Fibroblast of villous mesenchyme (primary cell): ENCODE measurements around the gene SLC5A6. TPM values are rescaled to one million over a fixed set of nuclear protein-coding genes. Genes with fewer than 3 reads are reported as not detected.

Source experiments
- DNase-seq: peaks from one replicate; pipeline ENCODE4 v3.0.0-alpha.2; 2010; ENCODE audit warnings: low read depth
- H3K4me3 ChIP-seq: 2 replicates; pipeline ENCODE4 v1.5.1; 2011; ENCODE audit warnings: low read depth, mild to moderate bottlenecking, low read length
- CTCF ChIP-seq: IDR thresholded peaks from 2 replicates; pipeline ENCODE4 v1.5.1; 2012; ENCODE audit warnings: low read depth, mild to moderate bottlenecking, low read length; ENCODE audit not compliant: insufficient read depth
- total RNA-seq: library from RNA; depleted of rRNA; stranded (reverse); fragments of >200 nt; gene quantifications from 2 replicates; pipeline ENCODE4 v1.2.3, GENCODE V29; 2012

Gene SLC5A6
- total RNA-seq, 1 donor, result 25.9 TPM

- no peak for DNase-seq
- H3K4me3 ChIP-seq, result no peak overlapping the region
- TF ChIP-seq CTCF, result no peak
Observed at GRCh38 chr2:27245116-27245515, 33.0 kb upstream of the SLC5A6 start.

- TF ChIP-seq CTCF, result no peak
- DNase-seq, result no peak
- H3K4me3 ChIP-seq, result no peak overlapping the region
Observed at GRCh38 chr2:27243391-27244130, 31.5 kb upstream of the SLC5A6 start.

- H3K4me3 ChIP-seq, result no peak overlapping the region
- no peak for DNase-seq
- TF ChIP-seq CTCF, result no peak
Observed at GRCh38 chr2:27242614-27242951, 30.5 kb upstream of the SLC5A6 start.

GRCh38 chr2:27241761-27242613, 29.9 kb upstream of the SLC5A6 start:
- DNase-seq, result no peak
- H3K4me3 ChIP-seq, result no peak overlapping the region
- TF ChIP-seq CTCF, result no peak

GRCh38 chr2:27240406-27240805, 28.3 kb upstream of the SLC5A6 start:
- no peak overlapping the region for H3K4me3 ChIP-seq
- no peak for DNase-seq
- no peak for TF ChIP-seq CTCF

GRCh38 chr2:27238976-27239375, 26.9 kb upstream of the SLC5A6 start:
- no peak overlapping the region for H3K4me3 ChIP-seq
- TF ChIP-seq CTCF, result no peak
- no peak for DNase-seq
